NCI-H524 (cell line): Measurements from ENCODE around the gene OXLD1.

Experiments
- DNase-seq, 2 experiments: peaks; one replicate each; lab custom pipeline; 2025; lab: John Stamatoyannopoulos, UW

The OXLD1 gene

DNA sequence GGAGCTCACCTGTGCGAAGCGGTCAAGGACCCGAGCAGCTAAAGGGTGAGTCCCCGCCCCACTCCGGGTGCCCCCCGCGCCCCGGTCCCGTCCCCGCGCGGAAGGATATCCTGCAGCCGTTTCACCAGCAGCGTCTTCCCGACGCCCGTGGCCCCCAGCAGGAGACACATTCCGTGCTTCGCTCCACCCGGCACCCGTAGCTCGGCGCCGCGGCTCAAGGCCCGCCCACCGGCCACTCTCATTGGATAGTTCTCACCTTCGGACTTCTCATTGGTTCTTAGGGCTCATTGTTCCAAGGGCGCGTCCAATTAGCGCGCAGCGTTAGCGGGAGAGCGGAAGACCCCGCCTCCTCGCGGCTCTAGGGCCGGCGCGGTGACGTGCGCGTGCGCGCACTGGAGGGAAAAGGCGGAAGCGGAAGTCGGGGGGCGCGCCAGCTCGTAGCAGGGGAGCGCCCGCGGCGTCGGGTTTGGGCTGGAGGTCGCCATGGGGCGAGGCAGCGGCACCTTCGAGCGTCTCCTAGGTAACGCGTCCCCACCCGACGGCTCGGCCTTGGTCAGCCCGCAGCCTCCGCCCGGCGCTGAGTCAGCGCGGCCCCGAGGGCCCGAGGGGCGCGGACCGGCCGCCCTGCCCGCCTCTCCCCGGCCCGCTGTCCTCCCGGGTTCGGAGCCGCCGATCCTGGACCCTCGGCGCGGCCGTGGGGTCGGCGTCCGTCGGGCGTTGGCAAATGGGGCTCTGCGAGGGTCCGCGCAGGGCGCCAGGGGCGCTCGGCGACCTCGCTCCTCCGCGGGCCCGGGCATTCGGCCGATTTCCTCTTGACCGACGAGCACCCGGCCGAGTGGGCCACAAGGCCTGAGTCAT is 17.4 kb upstream of the OXLD1 start, which contains the start of the genes ARL16 and HGS:
Gene ARL16 (minus strand): TSS at position 214 of the 858 bp plus-strand sequence. CDS start 44 bp downstream, at position 170.
Gene HGS (plus strand): TSS at position 428 of the 858 bp plus-strand sequence. CDS start 56 bp downstream, at position 484.
- peak; percentile 100 for DNase-seq

DNA sequence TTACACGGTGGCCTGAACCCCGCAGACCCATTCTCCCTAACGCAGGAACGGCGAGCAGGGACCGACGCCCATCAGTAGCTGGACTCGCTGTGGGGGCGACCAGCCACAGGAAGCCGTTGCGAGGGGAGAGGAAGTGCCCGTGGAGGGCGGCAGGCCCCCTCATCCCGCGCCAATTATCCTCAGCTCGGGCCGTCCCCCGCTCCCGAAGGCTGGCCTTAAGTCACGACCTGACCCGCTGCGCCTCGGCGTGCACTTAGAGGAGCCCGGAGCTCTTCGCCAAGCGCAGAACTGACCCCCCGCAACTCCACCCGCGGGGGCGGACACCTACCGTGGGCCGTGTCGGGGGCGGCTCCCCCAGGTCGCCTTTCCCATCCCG is 16.8 kb upstream of the OXLD1 start:
- DNase-seq: peak in 1 of 2 experiments; percentile 58

DNA sequence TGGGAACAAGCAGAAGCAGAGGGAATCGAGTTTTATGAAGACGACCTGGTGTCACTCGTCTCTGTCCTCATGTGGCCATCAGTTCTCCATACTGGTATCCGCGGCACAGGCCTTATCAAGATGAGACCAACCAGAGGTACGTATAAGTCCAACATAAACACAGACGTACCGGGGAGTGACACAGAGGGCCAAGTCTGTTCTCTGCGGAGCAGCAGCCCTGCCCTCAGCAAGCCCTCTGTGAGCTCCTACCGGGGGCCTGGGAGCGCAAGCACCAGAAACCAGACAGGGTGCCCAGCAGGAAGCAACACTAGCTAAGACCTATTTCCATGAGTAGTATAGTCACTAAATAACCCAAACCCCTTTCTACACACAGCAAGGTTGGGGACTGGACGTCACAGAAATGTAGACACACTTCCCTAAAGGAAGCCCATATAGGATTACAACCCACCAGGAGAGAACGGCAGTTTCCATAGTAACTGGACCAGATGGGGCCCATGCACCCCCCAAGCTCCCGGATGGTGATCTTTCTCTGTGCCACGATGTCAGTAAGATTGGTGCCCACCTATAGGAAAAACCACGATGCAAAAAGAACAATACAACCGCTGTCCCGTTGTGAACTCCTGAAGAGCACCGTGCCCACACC is 16.3 kb upstream of the OXLD1 start:
- peak in 1 of 2 experiments; percentile 56 for DNase-seq

DNA sequence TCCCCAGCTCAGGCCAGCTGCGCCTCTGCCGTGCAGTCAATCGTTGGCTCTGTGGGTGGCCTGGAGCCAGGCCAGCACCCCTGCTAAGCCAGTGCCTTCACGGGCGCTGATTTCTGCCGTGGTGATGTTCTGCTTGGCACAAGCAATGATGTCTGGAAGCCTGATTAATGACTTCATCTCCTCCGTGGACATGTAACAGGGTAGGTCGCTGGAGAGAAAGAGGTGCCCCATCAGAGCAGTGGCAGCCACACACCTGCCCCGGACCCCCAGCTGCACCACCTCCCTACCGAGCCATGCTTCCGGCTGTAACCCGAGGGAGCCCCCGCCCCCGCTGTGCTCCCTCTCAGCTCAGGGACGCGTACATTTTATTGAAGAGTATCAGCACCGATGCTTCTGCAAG is 15.3 kb upstream of the OXLD1 start:
- no peak for DNase-seq

DNA sequence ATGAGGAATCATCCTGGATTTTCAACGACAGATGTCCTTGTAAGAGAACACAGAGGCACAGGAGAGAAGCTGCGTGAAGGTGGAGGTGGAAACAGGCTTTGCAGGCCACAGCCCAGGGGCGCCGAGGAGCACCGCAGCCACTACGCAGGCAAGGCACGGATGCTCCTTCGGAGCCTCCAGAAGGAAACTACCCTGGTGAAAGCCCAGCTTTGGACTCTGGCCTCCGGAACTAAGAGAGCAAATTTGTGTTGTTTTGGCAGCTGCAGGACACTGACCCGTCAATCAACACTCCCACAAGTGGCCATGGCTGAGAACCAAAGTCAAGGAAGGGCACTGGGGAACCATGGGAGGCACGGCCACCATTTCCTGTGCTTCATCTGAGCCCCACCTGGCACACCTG is 13.7 kb upstream of the OXLD1 start:
- DNase-seq: no peak

DNA sequence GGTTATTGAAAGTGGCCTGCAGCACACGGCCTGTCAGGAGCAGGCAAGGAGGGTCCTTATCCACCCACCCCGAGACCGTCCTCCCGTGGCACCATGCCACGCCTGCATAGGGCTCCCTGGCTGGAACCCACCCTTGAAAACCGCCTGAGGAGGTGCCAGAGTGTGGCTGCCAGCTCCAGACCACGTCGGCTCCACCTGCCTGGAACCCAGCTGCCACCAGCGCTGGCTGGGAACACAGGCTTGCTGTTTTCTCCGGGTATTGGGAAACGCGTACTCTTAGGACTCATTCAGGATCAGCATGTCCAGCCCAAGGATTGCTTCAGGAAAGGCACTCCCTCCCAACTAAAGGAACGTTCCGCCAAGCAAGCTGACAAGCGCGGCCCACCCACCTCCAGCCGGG is 10.5 kb upstream of the OXLD1 start:
- DNase-seq: no peak

DNA sequence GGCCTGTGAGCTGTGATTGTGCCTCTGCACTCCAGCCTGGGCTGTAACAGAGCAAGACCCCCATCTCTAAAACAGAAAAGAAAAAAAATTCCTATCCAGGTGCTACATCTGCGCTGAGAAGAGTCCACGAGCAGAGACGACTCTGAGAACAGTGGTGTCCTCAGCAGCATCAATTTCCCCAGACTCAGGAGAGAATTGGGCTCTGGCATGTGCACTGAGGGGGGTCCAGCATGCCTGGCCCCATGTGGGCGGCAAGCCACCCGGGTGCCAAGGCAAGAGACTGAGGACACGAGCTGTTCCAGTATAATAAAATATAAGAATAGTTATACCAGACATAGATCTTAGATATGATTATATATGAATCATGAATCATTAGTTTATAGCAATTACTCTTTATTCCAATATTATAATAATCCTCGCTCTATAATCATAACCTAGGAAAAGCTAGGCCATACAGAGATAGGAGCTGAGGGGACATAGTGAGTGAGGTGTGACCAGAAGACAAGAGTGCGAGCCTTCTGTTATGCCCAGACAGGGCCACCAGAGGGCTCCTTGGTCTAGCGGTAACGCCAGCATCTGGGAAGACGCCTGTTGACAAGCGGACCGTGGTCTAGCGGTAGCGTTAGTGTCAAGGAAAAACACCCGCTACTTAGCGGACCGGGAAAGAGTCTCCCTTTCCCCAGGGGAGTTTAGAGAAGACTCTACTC is 9.3 kb upstream of the OXLD1 start:
- DNase-seq: peak in 1 of 2 experiments; percentile 62

DNA sequence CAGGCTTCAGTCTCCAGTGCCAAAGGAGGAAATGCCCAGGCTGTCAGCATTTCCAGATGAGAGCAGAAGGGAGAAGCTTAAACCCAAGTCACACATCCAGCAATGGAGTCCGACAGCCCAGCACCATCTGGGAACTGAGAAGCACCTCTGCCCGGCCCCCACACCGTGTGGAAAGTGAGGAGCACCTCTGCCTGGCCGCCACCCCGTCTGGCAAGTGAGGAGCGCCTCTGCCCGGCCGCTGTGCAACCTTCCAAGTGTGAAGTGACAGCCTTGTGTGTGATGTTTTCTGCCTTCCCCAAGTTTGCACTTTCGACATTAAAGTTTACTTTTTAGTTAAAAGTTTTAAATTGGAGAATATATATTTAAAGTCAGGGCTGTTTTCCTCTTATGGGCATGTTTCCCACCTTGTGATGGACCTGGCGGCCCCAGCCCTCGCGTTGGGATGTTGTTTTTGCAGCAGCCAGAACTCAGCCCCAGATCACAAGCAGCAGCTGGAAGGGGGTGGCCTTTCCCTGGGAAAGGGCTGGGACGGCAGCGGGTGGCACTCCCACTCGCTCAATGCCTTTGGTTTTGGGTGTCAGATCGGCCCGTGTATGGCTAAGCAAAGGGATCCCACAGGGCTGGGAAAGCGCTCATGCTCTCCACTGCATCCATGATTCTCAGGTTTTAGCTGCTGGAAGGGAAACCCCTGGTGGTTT is 7.3 kb upstream of the OXLD1 start:
- DNase-seq: no peak

DNA sequence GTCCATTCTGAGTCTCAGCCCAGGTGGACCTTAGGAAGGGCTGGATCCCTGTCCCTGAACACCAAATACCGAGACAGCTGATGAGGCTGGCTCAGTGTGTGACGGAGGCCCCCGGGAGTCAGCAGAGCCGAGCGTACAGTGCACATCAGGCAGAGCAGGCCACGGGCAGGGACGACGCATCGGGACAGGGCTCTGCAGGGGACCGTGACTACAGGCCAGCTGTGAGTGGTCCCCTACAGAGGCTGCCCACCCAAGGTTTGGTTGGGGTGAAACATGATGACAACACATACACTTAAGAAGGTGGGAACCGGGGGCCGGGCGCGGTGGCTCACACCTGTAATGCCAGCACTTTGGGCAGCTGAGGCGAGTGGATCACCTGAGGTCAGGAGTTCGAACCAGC is 6.5 kb upstream of the OXLD1 start:
- DNase-seq: no peak

DNA sequence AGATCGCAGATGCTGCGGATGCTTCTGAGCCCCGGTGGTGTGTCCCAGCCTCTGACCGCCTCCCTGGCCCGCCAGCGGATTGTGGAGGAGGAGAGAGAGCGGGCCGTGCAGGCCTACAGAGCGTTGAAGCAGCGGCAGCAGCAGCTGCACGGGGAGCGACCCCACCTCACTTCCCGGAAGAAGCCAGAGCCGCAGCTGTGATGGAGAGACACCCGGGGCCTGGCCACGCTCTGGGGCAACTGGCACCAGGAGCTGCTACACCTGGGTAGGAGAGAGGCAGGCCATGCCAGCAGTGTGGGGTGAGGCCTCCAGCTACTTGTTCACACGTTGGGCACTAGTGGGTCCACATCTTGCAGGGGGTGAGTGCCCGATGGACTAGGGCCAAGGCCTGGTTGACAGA is 6.1 kb upstream of the OXLD1 start:
- no peak for DNase-seq

DNA sequence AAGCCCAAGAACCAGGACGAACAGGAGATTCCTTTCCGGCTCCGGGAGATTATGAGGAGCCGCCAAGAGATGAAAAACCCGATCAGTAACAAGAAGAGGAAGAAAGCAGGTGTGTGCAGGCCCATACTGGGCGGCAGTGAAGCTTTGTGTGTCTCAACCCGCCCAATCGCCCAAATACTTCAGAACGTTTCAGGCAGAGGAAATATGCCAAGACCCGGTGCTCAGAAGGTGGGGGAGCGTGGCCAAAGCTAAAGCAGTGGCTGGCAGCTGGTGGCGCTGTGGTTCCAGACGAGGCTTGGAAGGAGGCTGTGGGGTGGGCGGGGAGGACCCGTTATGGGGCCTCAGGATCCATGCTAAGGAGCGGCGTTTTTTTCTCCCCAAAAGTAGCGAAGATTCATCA is 1.3 kb upstream of the OXLD1 start:
- no peak for DNase-seq

DNA sequence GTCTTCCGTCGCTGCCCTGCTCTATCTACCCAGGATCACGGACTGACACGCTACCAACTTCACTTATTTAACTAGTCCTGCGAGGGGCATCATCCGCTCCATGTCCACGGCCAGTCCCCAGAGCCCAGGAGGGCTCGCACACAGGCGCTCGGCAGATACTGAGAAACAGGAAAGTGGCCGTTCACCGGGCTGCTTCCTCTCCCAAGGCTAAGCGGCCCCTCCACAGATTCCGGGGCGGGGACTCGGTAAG is 388 bp downstream of the OXLD1 start:
- DNase-seq: peak; percentile 50 to 64

DNA sequence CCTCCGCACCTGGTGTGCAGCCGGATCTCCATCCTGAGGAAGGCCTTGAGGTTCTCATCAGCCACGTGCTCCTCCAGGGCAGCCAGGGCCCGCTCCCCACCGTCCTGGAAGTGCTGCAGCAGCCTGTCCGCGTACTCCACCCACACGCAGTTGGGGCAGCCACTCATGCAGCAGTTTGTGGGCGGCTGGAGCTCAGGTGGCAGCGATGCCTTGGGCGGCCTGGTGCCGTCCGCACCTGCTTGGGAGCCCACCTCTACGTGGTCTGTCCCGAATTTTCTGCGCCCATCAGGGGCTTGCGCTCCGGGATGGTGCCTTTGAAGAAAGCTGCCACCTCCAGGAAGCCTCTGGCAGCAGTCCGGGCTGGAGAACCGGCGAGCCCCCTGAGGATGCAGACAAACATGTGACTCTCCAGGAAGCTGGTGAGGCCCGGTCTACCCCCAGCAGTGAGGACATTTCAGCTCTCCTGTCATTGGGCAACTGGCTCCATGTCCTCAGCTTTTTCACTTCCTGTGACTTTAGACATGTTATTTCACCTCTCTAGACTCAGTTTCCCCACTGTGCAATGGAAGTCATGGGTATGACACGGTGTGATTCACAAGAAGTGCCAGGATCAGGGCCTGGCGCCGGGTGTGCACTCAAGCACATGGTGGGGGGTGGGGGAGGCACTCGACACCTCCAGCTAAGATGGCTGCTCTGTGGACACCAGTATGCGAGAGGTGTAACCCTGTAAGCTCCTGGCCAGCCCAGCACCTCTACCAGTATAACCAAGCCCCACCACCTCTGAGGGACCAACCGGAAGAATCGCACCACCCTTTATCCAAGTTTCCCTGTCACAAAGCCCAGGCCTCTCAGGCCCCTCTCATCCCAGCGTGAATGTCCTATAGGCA is 957 bp downstream of the OXLD1 start:
- DNase-seq: peak; percentile 47 to 50

DNA sequence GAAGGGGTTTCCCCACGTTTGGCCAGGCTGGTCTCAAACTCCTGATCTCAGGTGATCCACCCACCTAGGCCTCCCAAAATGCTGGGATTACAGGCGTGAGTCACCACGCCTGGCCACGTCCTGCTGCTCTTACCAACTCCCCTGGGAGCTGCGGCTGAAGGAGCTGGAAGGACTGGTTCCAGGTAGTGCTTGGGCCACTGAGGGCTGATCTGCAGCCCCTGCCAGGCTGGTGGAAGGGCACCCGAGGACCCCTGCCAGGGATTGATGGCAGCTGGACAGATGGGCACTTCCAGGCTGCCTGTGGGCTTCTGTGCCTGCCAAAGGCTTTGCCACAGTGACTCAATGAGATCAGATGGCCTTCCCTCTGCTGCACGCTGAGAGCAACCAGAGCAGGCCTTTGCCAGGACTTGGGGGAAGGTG is 2.3 kb downstream of the OXLD1 start:
- no peak for DNase-seq

DNA sequence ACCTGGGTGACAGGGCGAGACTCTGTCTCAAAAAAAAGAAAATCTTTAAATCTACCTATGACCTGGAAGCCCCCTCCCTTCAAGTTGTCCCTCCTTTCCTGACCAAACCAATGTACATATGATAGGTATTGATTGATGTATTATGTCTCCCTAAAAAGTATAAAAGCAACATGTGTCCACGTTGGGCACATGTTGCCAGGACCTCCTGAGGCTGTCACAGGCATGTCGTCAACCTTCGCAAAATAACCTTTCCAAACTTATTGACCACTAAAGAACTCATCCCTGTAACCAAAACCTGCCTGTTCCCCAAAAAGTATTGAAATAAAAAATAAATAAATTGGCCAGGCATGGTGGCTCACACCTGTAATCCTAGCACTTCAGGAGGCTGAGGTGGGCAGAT is 4.4 kb downstream of the OXLD1 start:
- no peak for DNase-seq

DNA sequence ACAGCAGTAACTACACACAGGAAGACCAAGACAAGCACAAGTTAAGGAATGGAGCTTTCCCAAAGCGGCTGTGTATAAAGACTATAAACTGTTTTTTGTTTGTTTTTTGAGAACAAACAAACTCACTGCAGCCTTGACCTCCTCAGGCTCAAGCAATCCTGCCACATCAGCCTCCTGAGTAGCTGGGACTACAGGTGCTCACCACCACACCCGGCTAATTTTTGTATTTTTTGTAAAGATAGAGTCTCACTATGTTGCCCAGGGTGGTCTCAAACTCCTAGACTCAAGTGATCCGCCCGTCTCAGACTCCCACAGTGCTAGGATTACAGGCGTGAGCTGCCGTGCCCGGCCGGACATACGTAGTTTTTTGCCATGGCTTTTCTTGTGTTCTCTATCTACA is 6.0 kb downstream of the OXLD1 start:
- no peak for DNase-seq

DNA sequence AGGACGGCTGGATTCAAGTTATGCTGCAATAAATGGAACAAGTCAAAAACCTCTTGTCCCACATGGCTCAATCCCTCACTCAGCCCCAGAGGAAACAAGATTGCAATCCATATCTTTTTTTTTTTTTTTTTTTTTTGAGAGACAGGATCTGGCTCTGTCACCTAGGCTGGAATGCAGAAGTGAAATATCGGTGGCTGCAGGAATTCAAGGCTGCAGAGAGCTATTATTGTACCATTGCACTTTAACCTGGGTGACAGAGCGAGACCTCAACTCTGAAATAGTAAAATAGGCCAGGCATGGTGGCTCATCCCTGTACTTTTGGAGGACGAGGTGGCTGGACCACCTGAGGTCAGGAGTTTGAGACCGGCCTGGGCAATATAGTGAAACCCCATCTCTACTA is 7.4 kb downstream of the OXLD1 start:
- DNase-seq: no peak

DNA sequence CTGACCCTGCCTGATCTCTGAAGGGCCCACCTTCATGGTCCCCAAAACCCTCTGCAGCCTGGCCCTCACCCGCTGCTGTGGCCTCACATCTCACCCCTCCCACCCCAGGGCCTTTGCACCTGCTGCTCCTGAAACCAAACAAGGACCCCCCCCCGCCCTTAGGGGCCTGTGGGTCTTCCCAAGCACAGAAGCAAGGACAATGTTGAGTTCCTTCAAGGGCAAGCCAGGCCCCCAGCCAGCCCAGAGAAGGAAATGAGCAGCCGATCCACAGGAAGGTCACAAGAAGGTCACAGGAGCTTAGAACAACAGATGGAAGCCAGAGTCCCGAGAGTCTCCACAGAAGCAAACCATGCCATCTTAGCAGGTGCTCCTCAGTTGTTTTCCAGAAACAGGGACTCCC is 9.6 kb downstream of the OXLD1 start:
- peak; percentile 22 to 69 for DNase-seq

DNA sequence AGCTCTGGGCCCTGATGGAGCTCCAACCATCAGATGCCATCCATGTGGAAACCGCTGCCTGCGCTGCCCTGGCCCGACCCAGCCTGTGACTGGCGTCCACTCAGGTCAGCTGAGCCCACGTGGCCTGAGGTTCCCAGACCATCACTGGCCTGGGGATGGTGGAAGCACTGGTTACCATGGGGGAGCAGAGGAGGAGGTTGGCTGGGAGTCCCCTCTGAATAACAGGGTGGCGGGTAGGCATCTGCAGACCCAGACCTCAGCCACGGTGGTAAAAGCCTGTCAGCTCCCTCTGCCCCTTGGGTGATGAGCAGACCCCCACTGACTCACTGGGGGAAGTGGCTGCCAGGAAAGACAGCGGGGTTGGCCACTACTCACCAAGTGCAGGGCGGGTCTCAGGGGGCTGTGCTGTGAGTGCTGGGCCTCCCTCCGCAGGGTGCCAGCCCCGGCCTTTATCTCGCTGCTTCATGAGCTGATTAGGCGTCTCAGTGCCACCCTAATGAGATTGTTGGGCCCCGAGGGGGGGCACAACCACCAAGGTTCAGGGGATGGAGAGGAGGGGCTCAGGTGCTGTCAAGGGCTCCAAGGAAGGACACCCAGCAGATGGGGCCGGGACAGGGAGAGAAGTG is 10.2 kb downstream of the OXLD1 start, which contains the start of gene PDE6G:
Gene PDE6G (minus strand): TSS at position 425 of the 626 bp plus-strand sequence. CDS start 3,237 bp downstream, outside the sequence.
- peak in 1 of 2 experiments; percentile 38 for DNase-seq

DNA sequence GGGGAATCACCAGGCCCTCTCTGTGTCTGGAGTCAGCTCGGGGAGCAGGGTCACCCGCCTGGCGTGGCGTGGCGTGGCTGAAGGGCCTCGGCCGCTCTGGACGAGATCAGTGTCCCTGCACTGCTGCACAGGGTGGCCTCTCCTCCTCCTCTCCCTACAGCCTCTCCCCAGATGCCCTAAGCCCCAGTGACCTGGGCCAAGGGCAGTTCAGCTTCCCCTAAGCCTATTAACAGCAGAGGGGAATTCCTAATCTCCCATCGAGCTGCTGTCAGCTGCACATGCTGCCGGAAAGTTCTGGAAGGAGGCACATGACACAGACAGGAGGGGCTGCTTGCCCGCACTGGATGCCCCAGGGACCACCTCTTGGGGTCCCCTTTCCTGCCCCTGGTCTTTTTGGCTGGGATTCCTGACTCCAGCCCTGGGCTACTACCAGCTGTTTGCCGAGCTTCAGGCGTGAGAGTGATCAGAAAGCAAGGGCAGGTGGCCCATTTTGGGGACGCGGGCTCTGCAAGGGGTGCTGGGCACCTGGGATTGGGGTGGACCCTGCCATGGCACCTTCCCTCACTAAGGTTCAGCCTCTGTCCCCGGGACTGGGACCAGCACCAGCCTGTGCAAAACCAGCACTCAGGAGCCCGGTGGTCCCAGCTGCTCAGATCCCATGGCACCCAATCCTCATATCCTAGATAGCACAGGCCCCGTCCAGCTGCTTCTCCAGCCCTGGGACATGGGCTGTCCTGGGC is 10.9 kb downstream of the OXLD1 start:
- peak; percentile 35 to 67 for DNase-seq
